SU-DHL-6 (cell line): ENCODE measurements around the gene CD70.
"Not testable (repeated sequence)": the region's sequence is repeated elsewhere in the genome, so short reads cannot be mapped to it uniquely, and the experiment has no call there.

Experiments used
- EZH2phosphoT487 ChIP-seq: fragments of 200-600 bp; sonication (generic), shearing (Covaris generic); conservative IDR thresholded peaks from 2 replicates; pipeline ENCODE4 v1.6.1; 2018; ENCODE audit warnings: mild to moderate bottlenecking, antibody characterized with exemption, low read length, moderate library complexity, mixed read lengths
- TF ChIP-seq, protein P1 (sequence below): fragments of 200-600 bp; sonication (generic); IDR thresholded peaks from one replicate; pipeline ENCODE4 v1.5.1; 2017; ENCODE audit warnings: antibody characterized with exemption, mild to moderate bottlenecking, low read length, moderate library complexity; ENCODE audit not compliant: insufficient read depth, poor library complexity, severe bottlenecking

DNA sequence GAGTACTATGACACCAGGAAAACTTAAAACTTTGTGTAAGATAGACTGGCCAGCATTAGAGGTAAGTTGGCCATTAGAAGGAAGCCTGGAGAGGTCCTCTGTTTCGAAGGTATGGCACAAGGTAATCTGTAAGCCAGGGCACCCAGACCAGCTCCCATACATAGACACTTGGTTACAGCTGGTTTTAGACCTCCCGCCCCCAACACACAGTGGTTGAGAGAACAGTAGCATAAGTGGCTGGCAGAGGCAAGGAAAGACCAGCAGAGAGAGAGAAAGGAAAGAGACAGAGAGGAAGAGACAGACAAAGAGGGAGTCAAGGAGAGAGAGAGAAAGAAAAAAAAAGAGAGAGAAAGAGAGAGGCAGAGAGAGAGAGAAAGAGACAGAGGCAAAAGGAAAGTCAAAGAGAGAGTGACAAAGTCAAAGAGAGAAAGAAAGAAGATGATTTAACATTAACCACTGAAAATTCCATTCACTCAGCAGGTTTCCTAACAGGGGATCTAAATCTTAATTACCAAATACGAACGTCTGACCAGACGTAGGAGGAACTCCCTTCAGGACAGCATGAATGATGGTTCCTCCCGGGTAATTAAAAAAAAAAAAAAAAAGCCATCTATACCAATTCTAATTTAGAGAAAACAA lies 7.4 kb upstream of the CD70 start:
- TF ChIP-seq, protein P1, sequence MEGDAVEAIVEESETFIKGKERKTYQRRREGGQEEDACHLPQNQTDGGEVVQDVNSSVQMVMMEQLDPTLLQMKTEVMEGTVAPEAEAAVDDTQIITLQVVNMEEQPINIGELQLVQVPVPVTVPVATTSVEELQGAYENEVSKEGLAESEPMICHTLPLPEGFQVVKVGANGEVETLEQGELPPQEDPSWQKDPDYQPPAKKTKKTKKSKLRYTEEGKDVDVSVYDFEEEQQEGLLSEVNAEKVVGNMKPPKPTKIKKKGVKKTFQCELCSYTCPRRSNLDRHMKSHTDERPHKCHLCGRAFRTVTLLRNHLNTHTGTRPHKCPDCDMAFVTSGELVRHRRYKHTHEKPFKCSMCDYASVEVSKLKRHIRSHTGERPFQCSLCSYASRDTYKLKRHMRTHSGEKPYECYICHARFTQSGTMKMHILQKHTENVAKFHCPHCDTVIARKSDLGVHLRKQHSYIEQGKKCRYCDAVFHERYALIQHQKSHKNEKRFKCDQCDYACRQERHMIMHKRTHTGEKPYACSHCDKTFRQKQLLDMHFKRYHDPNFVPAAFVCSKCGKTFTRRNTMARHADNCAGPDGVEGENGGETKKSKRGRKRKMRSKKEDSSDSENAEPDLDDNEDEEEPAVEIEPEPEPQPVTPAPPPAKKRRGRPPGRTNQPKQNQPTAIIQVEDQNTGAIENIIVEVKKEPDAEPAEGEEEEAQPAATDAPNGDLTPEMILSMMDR, result not testable (repeated sequence)
- TF ChIP-seq EZH2phosphoT487, result not testable (repeated sequence)
